ENCODE data around the gene ANKS6. TPM values are rescaled to one million over a fixed set of nuclear protein-coding genes. Genes with fewer than 3 reads are reported as not detected.

The ANKS6 gene
- total and polyA plus RNA-seq, 9 donors, result 7.4 to 29.3 (median 17.7) TPM

GRCh38 chr9:98830554-98830953 lies 34.2 kb upstream of the ANKS6 start:
- Histone ChIP-seq H3K9me3 (no peaks in the 10 kb centered on the region), H3K27me3 (no peaks in the 10 kb centered on the region), H3K27ac (no peak overlapping the region), H3K4me3 (no peak overlapping the region), H3K36me3 (no peaks in the 10 kb centered on the region), H3K4me1 (ENCODE audit: insufficient read depth) (no peaks in the 10 kb centered on the region)
- intact Hi-C loops (cut with DNase I), result no loop called here
- whole genome bisulfite sequencing, 3 donors, result 95 to 97% (median 96%) methylated on average over 5 of the region's 5 CpGs
- TF ChIP-seq EP300 (IDR thresholded peaks at IDR 0.05) (no peak), POLR2A (IDR thresholded peaks at IDR 0.05) (no peak), CTCF (IDR thresholded peaks at IDR 0.05) (no peak)
- no peak for DNase-seq

DNA sequence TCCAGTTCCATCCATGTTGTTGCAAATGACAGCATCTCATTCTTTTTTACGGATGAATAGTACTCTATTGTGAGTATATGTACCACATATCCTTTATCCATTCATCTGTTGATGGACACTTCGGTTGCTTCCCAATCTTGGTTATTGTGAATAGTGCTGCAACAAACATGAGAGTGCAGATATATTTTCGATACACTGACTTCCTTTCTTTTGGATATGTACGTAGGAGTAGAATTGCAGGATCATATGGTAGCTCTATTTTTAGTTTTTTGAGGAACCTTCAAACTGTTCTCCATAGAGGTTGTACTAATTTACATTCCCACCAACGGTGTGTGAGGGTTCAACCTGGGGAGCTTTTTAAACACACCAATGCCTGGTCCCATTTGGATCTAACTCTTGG lies 33.4 kb upstream of the ANKS6 start:
- Histone ChIP-seq H3K27me3 (no peaks in the 10 kb centered on the region), H3K27ac (no peak overlapping the region), H3K36me3 (no peaks in the 10 kb centered on the region), H3K4me3 (no peak overlapping the region), H3K9me3 (no peaks in the 10 kb centered on the region), H3K4me1 (ENCODE audit: insufficient read depth) (no peaks in the 10 kb centered on the region)
- intact Hi-C loops (cut with DNase I), result no loop called here
- DNase-seq, result no peak
- 77 to 83% (median 79%) methylated on average over 5 of the region's 5 CpGs for WGBS, 3 donors
- TF ChIP-seq EP300 (IDR thresholded peaks at IDR 0.05) (no peak), CTCF (IDR thresholded peaks at IDR 0.05) (no peak), POLR2A (IDR thresholded peaks at IDR 0.05) (no peak)

DNA sequence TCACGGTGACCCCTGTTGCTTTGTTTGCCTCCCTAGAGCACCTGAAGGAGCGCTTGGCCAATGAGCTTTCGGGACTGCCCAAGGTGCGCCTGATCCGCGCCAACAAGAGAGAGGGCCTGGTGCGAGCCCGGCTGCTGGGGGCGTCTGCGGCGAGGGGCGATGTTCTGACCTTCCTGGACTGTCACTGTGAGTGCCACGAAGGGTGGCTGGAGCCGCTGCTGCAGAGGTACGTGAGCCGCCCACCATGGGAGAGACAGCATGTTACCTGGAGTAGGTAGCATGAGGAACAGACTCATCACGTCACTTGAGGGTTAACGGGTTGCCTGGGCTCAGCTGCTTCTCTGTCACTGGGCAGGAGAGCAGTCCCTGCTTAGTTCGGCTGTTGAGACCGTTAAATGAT lies 30.4 kb upstream of the ANKS6 start:
- TF ChIP-seq EP300 (IDR thresholded peaks at IDR 0.05), result no peak
- no peak for DNase-seq
- Histone ChIP-seq H3K4me1 (ENCODE audit: insufficient read depth) (no peaks in the 10 kb centered on the region), H3K27me3 (no peaks in the 10 kb centered on the region), H3K27ac (no peak overlapping the region), H3K4me3 (no peak overlapping the region), H3K36me3 (no peaks in the 10 kb centered on the region), H3K9me3 (no peaks in the 10 kb centered on the region)
- intact Hi-C loops (cut with DNase I), result no loop called here
- WGBS, 3 donors, result 93 to 96% (median 93%) methylated on average over 20 of the region's 20 CpGs

DNA sequence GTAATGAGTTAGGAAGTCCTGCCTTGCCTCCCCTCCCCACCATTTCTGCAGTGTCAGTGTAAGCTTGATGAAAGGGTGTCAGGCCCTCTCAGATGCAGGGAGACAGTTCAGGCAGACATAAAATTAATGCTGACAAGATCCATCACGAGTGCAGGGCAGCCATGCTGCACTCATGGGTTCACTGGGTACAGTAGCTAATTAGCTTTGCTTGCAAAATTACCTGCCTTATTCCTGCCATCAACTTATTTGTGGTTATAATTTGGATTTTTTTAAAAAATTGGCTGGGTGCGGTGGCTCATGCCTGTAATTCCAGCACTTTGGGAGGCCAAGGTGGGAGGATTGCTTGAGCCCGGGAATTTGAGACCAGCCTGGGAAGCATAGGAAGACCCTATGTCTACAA lies 29.1 kb upstream of the ANKS6 start:
- Histone ChIP-seq H3K27ac (no peak overlapping the region), H3K4me3 (no peak overlapping the region), H3K27me3 (no peaks in the 10 kb centered on the region), H3K9me3 (no peaks in the 10 kb centered on the region), H3K36me3 (no peaks in the 10 kb centered on the region), H3K4me1 (ENCODE audit: insufficient read depth) (no peaks in the 10 kb centered on the region)
- no peak for DNase-seq
- WGBS, 3 donors, result 77 to 83% (median 79%) methylated on average over 3 of the region's 3 CpGs
- TF ChIP-seq POLR2A (IDR thresholded peaks at IDR 0.05) (no peak), CTCF (IDR thresholded peaks at IDR 0.05) (no peak), EP300 (IDR thresholded peaks at IDR 0.05) (no peak)
- intact Hi-C loops (cut with DNase I), result no loop called here

DNA sequence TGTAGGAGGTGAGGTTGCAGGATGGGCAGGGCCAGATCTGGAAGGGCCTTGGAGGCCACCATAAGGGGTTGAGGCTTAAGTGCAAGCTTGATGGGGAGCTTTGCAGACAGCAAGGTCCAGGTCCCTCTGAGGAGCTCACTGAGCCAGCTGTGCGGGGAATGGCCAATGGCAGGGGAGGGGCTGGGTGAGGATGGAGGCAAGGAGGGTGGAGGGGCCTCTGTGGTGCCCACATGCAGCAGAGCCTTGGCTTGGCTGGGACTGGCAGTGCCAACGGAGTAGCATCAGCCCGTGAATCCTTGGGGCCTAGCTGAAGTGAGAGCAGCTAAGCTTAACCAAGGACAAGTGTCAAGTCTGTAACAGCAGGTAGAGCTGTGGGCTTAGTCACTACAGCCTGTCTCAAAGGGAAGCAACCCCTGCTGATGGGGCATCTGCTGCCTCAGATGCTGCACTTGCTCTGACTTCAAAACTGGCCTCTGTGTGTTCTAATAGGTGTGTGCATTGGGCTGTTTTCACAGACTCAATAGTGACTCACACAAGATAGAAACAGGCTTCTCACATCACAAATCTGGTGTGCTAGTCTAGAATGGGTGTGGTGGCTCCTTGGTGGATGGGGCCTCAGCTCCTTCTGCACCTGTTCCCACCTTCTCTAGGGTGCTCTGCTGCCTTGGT lies 27.4 kb upstream of the ANKS6 start:
- intact Hi-C loops (cut with DNase I), result no loop called here
- 90 to 95% (median 92%) methylated on average over 3 of the region's 3 CpGs for WGBS, 3 donors
- Histone ChIP-seq H3K27ac (no peak overlapping the region), H3K4me3 (no peak overlapping the region), H3K27me3 (no peaks in the 10 kb centered on the region), H3K4me1 (ENCODE audit: insufficient read depth) (no peaks in the 10 kb centered on the region), H3K9me3 (no peaks in the 10 kb centered on the region), H3K36me3 (no peaks in the 10 kb centered on the region)
- TF ChIP-seq CTCF (IDR thresholded peaks at IDR 0.05) (no peak), EP300 (IDR thresholded peaks at IDR 0.05) (no peak), POLR2A (IDR thresholded peaks at IDR 0.05) (no peak)
- DNase-seq, result no peak
